Activated CD4-positive, alpha-beta T cell treated with anti-CD3 and anti-CD28 coated beads, Interleukin-2, amount 50 U/mL, for 4 hours (primary cell): Measurements from ENCODE around the gene RABGAP1.

Experiments
- DNase-seq, 2 experiments: peaks; one replicate each; pipeline ENCODE4 v3.0.0-alpha.2; 2020

RABGAP1 gene

GRCh38 chr9:122946461-122947005 is 5.7 kb downstream of the RABGAP1 start:
- DNase-seq: no peak

GRCh38 chr9:122948313-122948712 is 7.5 kb downstream of the RABGAP1 start:
- no peak for DNase-seq

GRCh38 chr9:122949696-122950095 is 8.9 kb downstream of the RABGAP1 start:
- no peak for DNase-seq

GRCh38 chr9:122950263-122950662 is 9.4 kb downstream of the RABGAP1 start:
- DNase-seq: no peak

- DNase-seq: no peak
Observed at GRCh38 chr9:122951056-122951455, 10.2 kb downstream of the RABGAP1 start.

- DNase-seq: no peak
Observed at GRCh38 chr9:122954253-122954691, 13.5 kb downstream of the RABGAP1 start.

GRCh38 chr9:122955961-122956360 is 15.1 kb downstream of the RABGAP1 start:
- no peak for DNase-seq

GRCh38 chr9:122961139-122961538 is 20.3 kb downstream of the RABGAP1 start:
- no peak for DNase-seq

- no peak for DNase-seq
Observed at GRCh38 chr9:122975196-122975595, 34.4 kb downstream of the RABGAP1 start.

GRCh38 chr9:122978601-122979000 is 37.8 kb downstream of the RABGAP1 start:
- DNase-seq: no peak

GRCh38 chr9:122986010-122986409 is 45.2 kb downstream of the RABGAP1 start:
- no peak for DNase-seq

GRCh38 chr9:122988141-122988540 is 47.3 kb downstream of the RABGAP1 start:
- no peak for DNase-seq

- no peak for DNase-seq
Observed at GRCh38 chr9:122988920-122989621, 48.3 kb downstream of the RABGAP1 start.

GRCh38 chr9:122991370-122991830 is 50.6 kb downstream of the RABGAP1 start:
- DNase-seq: peak; percentile 19 to 43

- DNase-seq: no peak
Observed at GRCh38 chr9:122996586-122996985, 55.8 kb downstream of the RABGAP1 start.

GRCh38 chr9:122998448-122998847 is 57.6 kb downstream of the RABGAP1 start:
- DNase-seq: no peak

- no peak for DNase-seq
Observed at GRCh38 chr9:123000371-123001068, 59.7 kb downstream of the RABGAP1 start.

- no peak for DNase-seq
Observed at GRCh38 chr9:123002754-123003153, 61.9 kb downstream of the RABGAP1 start.

- no peak for DNase-seq
Observed at GRCh38 chr9:123003466-123003865, 62.6 kb downstream of the RABGAP1 start.

- DNase-seq: no peak
Observed at GRCh38 chr9:123005964-123006363, 65.1 kb downstream of the RABGAP1 start.

GRCh38 chr9:123007269-123007668 is 66.4 kb downstream of the RABGAP1 start:
- no peak for DNase-seq

GRCh38 chr9:123008909-123009308 is 68.1 kb downstream of the RABGAP1 start:
- no peak for DNase-seq

GRCh38 chr9:123011380-123011779 is 70.6 kb downstream of the RABGAP1 start:
- no peak for DNase-seq

GRCh38 chr9:123011878-123012528 is 71.2 kb downstream of the RABGAP1 start:
- no peak for DNase-seq
